ELR (cell line): ENCODE measurements around the gene ABCC3.
A peak's percentile ranks its signal among the peaks of the same experiment; 100 is the strongest.

Experiments used
- DNase-seq: peaks from one replicate; pipeline ENCODE4 v3.0.0-alpha.2; 2015; ENCODE audit warnings: low read depth

The ABCC3 gene

DNA sequence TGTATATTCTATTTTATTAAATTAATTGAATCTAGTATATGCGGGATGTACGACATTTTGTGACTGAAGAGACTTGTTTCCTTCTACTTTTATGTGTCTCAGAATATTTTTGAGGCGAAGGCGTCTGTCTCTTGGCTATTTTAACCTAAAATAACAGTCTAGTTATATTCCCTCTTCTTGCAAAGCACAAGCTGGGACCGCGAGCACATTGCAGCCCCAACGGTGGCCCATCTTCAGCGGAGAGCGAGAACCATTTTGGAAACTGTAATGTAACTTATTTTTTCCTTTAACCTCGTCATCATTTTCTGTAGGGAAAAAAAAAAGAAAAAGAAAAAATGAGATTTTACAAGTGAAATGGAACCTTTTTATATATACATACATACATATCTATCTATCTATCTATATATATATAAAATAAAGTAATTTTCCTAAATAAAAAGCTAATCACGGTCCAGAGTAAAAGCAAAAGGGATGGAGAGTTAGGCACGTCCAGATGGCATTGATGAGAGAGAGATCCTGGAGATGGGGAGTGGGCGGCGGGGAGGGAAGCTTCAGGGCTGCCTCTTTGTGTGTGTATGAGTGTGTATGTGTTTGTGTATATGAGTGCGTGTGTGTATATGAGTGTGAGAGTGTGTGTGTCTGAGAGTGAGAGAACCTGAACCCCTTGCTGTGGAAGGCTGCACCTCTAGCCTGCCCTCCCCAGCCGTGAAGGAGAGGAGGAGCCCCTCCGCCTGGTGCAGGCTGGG is 7.5 kb upstream of the ABCC3 start:
- no peak for DNase-seq

GRCh38 chr17:50627782-50628601 is 6.7 kb upstream of the ABCC3 start:
- DNase-seq, result no peak

DNA sequence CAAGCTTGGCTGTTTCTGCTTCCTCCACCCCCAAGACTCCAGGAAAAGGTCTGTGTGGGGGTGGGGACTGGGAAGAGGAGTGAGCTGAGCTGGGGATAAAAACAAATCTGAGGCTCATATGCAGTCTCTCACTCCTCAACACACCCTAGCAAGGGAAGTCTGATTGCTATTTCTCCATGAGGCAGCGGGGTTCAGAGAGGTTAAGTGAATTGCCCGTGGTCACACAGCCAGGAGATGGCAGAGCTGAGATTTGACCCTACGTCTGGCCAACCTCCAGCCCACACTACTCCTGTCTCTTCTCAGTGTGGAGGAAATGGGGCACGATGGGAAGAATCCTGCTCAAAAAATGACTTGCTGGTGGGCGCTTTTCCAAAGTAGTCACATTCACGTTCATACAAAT is 4.8 kb upstream of the ABCC3 start:
- no peak for DNase-seq

GRCh38 chr17:50630524-50631194 is 4.0 kb upstream of the ABCC3 start:
- peak; percentile 50 for DNase-seq

- DNase-seq, result no peak
These were observed 3.3 kb upstream of the ABCC3 start for GRCh38 chr17:50631195-50631907.

DNA sequence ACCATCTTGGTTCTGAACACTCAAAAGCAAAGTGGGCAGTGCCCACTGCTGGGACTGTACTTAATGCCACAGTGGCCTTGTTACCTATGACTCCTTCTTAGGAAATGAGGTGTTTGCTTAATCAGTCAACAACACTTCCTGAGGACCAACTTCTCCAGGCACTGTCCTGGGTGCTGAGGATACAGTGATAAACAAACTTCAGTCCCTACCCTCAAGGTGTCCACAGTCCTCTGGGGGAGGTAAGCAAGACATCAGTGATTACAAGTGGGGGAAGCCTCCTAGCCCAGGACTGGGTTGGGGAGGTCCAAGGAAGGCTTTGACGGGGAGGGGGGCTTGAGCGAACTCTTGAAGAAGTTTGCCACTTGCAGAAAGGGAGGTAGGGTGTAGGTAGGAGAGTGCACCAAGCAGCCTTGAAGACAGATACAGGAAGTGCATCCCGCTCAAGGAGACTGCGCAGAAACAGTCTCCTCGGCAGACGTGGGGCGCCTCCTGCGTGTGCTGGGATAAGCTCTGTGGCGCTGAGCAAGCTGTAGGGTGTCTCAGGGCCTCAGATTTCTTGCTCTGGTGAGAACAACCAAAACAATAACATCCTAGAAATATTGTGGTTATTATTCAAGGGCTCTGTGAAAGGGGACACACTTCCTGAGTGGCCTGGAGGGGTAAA is 2.6 kb upstream of the ABCC3 start:
- DNase-seq, result no peak

DNA sequence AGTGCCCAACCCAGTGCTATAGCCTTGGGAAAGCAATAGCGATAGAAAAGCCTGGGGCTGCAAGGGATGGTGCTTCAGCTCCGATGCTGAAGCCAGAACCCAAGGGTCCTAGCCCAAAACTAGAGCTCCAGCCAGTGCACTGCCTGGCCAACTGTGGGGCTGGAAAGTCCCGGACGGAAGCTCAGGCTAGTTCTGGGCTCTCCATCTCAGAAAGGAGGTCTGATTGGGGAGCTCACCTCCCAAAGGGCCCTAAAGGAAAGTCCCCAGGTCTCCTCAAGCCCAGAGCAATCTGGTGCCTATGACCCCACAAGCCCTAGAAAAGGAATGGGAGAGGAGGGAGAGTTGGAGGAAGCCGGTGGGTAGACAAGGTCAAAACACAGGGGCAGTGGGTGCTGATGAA is 2.0 kb upstream of the ABCC3 start:
- DNase-seq, result no peak

DNA sequence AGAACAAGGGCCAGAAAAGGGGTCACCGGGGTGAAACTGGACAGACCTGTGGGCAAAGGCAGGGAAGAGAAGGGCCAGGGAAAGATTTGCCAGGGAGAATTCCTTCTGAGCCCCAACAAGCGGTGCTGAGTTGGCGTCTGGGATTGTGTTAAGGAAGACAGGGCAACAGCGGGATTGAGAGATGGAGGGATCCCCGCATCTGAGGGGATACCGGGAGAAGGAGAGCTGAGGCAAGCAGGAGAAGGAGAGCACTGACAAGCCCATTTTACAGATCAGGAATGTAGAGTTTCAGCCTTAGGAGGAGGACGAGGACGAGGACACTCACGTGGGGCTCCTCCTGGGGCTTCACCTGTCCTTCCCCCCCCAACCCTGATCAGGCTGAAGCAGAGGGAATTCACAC is 998 bp upstream of the ABCC3 start:
- no peak for DNase-seq

DNA sequence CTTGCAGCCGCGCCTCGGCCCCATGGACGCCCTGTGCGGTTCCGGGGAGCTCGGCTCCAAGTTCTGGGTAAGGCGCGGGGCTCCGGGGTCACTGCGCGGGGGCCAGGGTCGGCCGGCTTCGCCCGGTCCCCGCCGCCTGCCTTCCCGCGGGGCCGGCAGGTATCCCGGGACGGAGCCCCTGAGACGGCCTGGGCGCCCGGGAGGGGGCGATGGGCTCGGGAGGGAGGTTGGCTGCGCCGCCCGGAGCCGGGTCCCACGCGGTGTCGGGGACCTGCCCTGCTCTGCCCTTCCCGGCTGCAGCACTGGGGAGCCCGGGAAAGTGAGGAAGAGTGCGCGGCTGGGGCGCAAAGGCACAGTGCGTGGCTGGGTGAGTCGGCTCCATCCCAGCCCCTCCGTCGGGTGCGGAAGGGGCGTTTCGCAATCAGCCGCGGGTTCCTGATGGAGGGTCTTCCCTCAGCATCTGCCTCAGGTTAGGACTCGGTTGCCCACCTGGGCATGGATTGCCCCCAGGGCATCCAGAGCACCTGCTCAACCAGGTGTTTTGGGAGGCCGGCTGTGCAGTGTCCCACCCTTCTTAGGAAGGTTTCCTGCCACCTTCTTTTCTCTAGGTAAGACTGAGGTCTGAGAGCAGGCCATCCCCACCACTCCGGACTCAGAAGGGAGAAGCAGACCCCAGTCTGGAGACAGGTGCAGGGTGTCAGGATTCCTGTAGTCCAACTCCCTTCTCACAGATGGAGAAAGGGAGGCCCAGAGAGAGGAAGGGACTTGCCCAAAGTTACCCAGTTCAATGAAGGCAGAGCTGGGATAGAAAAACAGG is 442 bp downstream of the ABCC3 start:
- DNase-seq, result peak; percentile 40

DNA sequence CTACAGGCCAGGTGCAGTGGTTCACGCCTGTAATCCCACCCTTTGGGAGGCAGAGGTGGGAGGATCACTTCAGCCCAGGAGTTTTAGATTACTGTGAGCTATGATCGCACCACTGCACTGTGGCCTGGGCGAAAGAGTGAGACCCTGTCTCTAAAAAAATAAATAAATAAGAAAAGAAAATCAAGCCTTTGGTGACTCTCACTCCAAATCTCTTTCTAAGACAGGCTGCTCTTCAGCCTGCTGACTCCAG is 976 bp downstream of the ABCC3 start:
- no peak for DNase-seq

- no peak for DNase-seq
These were observed 1.5 kb downstream of the ABCC3 start for GRCh38 chr17:50635982-50636803.

- DNase-seq, result no peak
These were observed 2.1 kb downstream of the ABCC3 start for GRCh38 chr17:50636804-50637195.

DNA sequence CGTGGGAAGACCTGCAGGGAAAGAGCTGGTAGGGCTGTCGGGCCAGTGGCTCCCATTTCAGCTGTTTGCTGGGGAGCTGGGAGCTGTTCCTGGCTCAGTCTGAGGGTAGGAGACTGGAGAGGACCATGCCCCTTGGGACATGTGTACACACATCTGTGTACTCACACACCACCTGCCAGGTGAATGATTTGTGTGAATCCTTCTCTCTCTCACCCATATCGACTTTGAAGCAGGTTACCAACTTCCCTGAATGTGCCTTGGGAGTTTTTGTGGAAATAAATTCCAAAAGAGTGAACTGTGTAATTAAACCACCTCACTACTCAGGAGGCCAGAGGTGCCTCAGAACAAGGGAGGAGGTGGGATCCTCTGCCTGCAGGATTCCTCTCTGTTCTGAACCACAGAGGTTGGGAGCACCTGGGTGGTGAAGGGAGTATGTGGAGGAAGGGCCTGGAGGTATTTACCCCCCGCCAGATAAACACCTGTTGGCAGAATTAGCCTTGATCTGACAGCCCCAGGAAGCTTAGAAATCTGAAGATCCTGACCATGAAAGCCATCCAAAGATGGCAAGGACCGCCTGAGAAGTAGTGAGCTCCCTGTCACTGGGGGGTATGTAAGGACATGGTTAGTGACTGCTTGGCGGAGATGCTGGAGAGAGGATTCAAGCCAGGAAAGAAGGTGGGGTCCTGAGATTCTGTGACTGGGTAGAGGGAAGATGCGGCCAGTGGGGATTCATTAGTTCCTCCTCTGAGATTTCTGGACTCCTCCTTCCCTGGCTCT is 3.3 kb downstream of the ABCC3 start:
- DNase-seq, result no peak

DNA sequence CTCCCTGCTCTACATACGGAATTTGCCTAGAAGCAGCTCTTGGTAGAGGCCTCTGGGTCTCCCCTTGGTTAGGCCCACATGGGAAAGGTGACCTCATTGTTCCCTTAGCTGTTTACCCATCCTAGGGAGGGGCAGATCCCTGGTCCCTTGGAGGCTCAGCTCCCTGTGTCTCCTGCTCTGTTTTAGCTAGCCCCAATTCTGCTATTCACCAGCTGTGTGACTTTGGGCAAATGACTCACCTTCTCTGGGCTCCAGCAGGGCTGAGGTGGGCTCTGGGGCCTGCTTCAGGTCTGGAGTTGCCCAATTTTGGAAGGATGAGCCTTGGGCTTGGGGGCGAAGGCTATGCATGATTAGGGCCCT is 3.9 kb downstream of the ABCC3 start:
- DNase-seq, result peak; percentile 80

DNA sequence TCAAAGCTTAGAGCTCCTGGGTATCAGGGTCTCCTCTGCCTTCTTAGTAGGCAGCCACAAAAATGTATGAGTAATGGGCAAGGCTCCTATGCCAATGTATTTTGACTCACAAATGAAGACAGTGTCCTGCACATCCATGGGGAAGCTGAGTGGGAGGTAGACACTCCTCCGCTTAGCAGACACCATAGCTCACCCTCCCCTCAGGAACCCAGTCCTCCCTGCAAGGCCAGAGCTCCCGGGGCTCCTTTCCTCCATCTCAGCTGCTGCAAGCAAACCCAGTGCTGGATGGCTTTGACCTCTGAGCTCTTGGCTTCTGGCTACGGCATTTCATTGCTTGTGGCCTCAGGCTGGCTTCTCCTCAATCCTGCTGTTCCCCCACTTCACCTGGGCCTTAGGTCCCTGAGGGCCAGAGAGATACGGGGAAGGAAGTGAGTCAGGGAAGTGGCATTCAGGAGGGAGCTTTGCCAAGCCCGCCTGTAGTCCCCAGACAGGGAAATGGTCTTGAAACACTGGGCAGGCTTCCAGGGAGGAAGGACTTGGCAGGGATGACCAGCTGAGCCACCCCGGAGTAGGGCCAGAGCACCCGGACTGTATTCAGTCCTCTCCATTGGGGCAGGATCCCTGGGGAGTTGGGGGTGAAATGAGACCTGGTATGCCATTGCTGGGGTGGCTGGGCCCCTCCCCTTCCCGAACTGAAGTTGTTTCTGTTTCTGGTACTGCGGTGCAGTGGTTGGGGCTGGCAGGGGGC is 4.5 kb downstream of the ABCC3 start:
- peak; percentile 99 for DNase-seq

GRCh38 chr17:50640686-50641351 is 6.1 kb downstream of the ABCC3 start:
- DNase-seq, result peak; percentile 58

DNA sequence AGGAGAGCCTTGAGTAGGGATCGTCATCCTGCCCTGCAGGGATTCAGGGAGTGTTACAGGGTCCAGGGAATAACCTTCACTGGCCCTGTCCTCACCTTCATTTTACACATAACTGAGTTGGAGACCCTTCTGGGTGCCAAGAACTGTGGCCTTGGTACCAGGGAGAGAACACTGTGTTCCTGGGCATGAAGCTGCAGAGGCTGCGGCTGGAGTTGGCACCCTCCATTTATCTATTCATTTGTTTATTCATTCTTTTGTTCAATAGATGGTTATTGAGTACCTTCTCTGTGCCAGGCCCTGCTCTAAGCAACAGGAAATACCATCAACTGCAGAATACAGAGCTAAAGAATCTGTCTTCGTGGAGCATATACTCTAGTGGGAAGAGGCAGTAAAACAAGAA is 6.7 kb downstream of the ABCC3 start:
- DNase-seq, result no peak

- DNase-seq, result no peak
These were observed 7.5 kb downstream of the ABCC3 start for GRCh38 chr17:50642071-50642721.
